Measurements from ENCODE around the gene MRTFA. TPM values are rescaled to one million over a fixed set of nuclear protein-coding genes. Genes with fewer than 3 reads are reported as not detected.

MRTFA gene
- total and polyA plus RNA-seq, 8 donors, result 11.1 to 706 (median 61.2) TPM

GRCh38 chr22:40394607-40395006 is 241.9 kb downstream of the MRTFA start:
- WGBS, 5 donors, result 69 to 78% (median 70%) methylated on average over 3 of the region's 3 CpGs
- intact Hi-C loops (cut with DNase I; ENCODE audit: low total_unique reads), result no loop called here
- Histone ChIP-seq H3K36me3 (peaks cover 0 to 11% (median 9%) of the 10 kb centered on the region in 4 donors), H3K4me1 (peaks cover 14 to 89% (median 53%) of the 10 kb centered on the region in 4 donors), H3K9me3 (no peaks in the 10 kb centered on the region), H3K4me3 (no peak overlapping the region), H3K27me3 (no peaks in the 10 kb centered on the region), H3K27ac (peak overlapping the region in 1 of 5 donors; percentile 85)
- TF ChIP-seq CTCF (IDR thresholded peaks at IDR 0.05) (no peak), POLR2AphosphoS5 (IDR thresholded peaks at IDR 0.05) (no peak)
- no peak for DNase-seq

- H3K36me3 ChIP-seq, result peaks cover 0 to 11% (median 9%) of the 10 kb centered on the region in 4 donors
- peak overlapping the region in 1 of 5 donors; percentile 15 for H3K27ac ChIP-seq
- H3K4me1 ChIP-seq, result peaks cover 17 to 82% (median 47%) of the 10 kb centered on the region in 4 donors
- H3K27me3 ChIP-seq, result no peaks in the 10 kb centered on the region
- WGBS, 5 donors, result 76 to 83% (median 81%) methylated on average over 2 of the region's 2 CpGs
- no peak for DNase-seq
- H3K9me3 ChIP-seq, result no peaks in the 10 kb centered on the region
- intact Hi-C loops (cut with DNase I; ENCODE audit: low total_unique reads), result no loop called here
- TF ChIP-seq POLR2AphosphoS5 (IDR thresholded peaks at IDR 0.05) (no peak), POLR2A (IDR thresholded peaks at IDR 0.05) (no peak), CTCF (IDR thresholded peaks at IDR 0.05) (no peak), EP300 (IDR thresholded peaks at IDR 0.05) (no peak)
- H3K4me3 ChIP-seq, result no peak overlapping the region
Observed at GRCh38 chr22:40392618-40393017, 243.9 kb downstream of the MRTFA start.

- intact Hi-C loops (cut with DNase I; ENCODE audit: low total_unique reads), result no loop called here
- TF ChIP-seq CTCF (IDR thresholded peaks at IDR 0.05) (no peak), POLR2A (IDR thresholded peaks at IDR 0.05) (no peak), EP300 (IDR thresholded peaks at IDR 0.05) (no peak), POLR2AphosphoS5 (IDR thresholded peaks at IDR 0.05) (no peak)
- WGBS, 5 donors, result 64 to 81% (median 72%) methylated on average over 2 of the region's 2 CpGs
Observed at GRCh38 chr22:40391417-40391816, 245.1 kb downstream of the MRTFA start.

GRCh38 chr22:40388231-40388630 is 248.3 kb downstream of the MRTFA start:
- TF ChIP-seq POLR2A (IDR thresholded peaks at IDR 0.05), result no peak
- TF ChIP-seq CTCF (IDR thresholded peaks at IDR 0.05), result no peak
- TF ChIP-seq EP300 (IDR thresholded peaks at IDR 0.05), result no peak
- TF ChIP-seq POLR2AphosphoS5 (IDR thresholded peaks at IDR 0.05), result no peak
- H3K9me3 ChIP-seq, result no peaks in the 10 kb centered on the region
- 26 to 43% (median 33%) methylated on average over 4 of the region's 4 CpGs for WGBS, 5 donors
- peak overlapping the region; percentile 82 to 91 (median 86) for H3K27ac ChIP-seq
- H3K4me3 ChIP-seq, result no peak overlapping the region
- DNase-seq, result peak in 1 of 2 donors; percentile 49
- no peaks in the 10 kb centered on the region for H3K27me3 ChIP-seq
- intact Hi-C loops (cut with DNase I; ENCODE audit: low total_unique reads), result no loop called here
- H3K36me3 ChIP-seq, result no peaks in the 10 kb centered on the region
- peaks cover 23 to 81% (median 41%) of the 10 kb centered on the region in 4 donors for H3K4me1 ChIP-seq

More at GRCh38 chr22:40391417-40391816, 245.1 kb downstream of the MRTFA start:
- H3K27ac ChIP-seq, result peak overlapping the region in 3 of 5 donors; percentile 2 to 53 (median 15)
- H3K4me3 ChIP-seq, result no peak overlapping the region
- DNase-seq, result no peak
- H3K4me1 ChIP-seq, result peaks cover 19 to 81% (median 42%) of the 10 kb centered on the region in 4 donors
- peaks cover 0 to 11% (median 9%) of the 10 kb centered on the region in 4 donors for H3K36me3 ChIP-seq
- no peaks in the 10 kb centered on the region for H3K27me3 ChIP-seq
- no peaks in the 10 kb centered on the region for H3K9me3 ChIP-seq
